GF-D8 (cell line): ENCODE results near the gene STX5.
"Not testable (repeated sequence)": the region's sequence is repeated elsewhere in the genome, so short reads cannot be mapped to it uniquely, and the experiment has no call there.

Source experiments
- DNase-seq: peaks from one replicate; lab custom pipeline; 2025; lab: John Stamatoyannopoulos, UW

Gene STX5

GRCh38 chr11:62831520-62832335 lies at the start of gene STX5:
STX5 (minus strand) TSS chr11:62832051; CDS start chr11:62831243, 808 bp downstream.
- peak; percentile 90 for DNase-seq

- DNase-seq, result peak; percentile 56
Observed at GRCh38 chr11:62880803-62881578, 49.1 kb upstream of the STX5 start, which contains the start of gene SLC3A2. SLC3A2 (plus strand) TSS chr11:62880896; CDS start chr11:62881024, 128 bp downstream.

- peak; percentile 33 for DNase-seq
Observed at GRCh38 chr11:62880231-62880802, 48.5 kb upstream of the STX5 start.

- DNase-seq, result no peak
Observed at GRCh38 chr11:62879235-62879978, 47.6 kb upstream of the STX5 start.

- no peak for DNase-seq
Observed at GRCh38 chr11:62876712-62877111, 44.9 kb upstream of the STX5 start.

GRCh38 chr11:62875698-62876478 lies 44.0 kb upstream of the STX5 start:
- no peak for DNase-seq

GRCh38 chr11:62874851-62875250 lies 43.0 kb upstream of the STX5 start:
- no peak for DNase-seq

GRCh38 chr11:62865635-62866034 lies 33.8 kb upstream of the STX5 start:
- no peak for DNase-seq

- DNase-seq, result no peak
Observed at GRCh38 chr11:62863687-62864335, 32.0 kb upstream of the STX5 start.

GRCh38 chr11:62861564-62862192 lies 29.8 kb upstream of the STX5 start:
- DNase-seq, result not testable (repeated sequence)

GRCh38 chr11:62860835-62861563 lies 29.1 kb upstream of the STX5 start:
- DNase-seq, result no peak

GRCh38 chr11:62859281-62859703 lies 27.4 kb upstream of the STX5 start:
- DNase-seq, result not testable (repeated sequence)

GRCh38 chr11:62858201-62858600 lies 26.4 kb upstream of the STX5 start:
- no peak for DNase-seq

- DNase-seq, result no peak
Observed at GRCh38 chr11:62857541-62857982, 25.7 kb upstream of the STX5 start.

- no peak for DNase-seq
Observed at GRCh38 chr11:62856333-62856895, 24.6 kb upstream of the STX5 start.

GRCh38 chr11:62855571-62856332 lies 23.9 kb upstream of the STX5 start:
- DNase-seq, result peak; percentile 95

- no peak for DNase-seq
Observed at GRCh38 chr11:62854825-62855570, 23.1 kb upstream of the STX5 start.
